HL-60 (cell line): Measurements from ENCODE around the gene DUSP1.

ENCODE experiments used
- GABPA ChIP-seq: IDR thresholded peaks from 2 replicates; pipeline ENCODE4 v1.6.1; 2012; ENCODE audit warnings: low read depth
- POLR2AphosphoS5 ChIP-seq: IDR thresholded peaks from 2 replicates; pipeline ENCODE4 v1.6.1; 2012; ENCODE audit warnings: low read depth
- SPI1 ChIP-seq: IDR thresholded peaks from 2 replicates; pipeline ENCODE4 v1.6.1; 2012; ENCODE audit warnings: low read depth, mild to moderate bottlenecking, borderline replicate concordance
- TF ChIP-seq, protein P1 (sequence below): IDR thresholded peaks from one replicate; pipeline ENCODE4 v1.5.1; 2011; ENCODE audit warnings: low read length, control low read depth, inconsistent platforms; ENCODE audit not compliant: insufficient read depth
- TF ChIP-seq, protein P2 (sequence below): IDR thresholded peaks from 2 replicates; pipeline ENCODE4 v1.6.1; 2012; ENCODE audit warnings: low read depth; ENCODE audit not compliant: insufficient replicate concordance

DNA sequence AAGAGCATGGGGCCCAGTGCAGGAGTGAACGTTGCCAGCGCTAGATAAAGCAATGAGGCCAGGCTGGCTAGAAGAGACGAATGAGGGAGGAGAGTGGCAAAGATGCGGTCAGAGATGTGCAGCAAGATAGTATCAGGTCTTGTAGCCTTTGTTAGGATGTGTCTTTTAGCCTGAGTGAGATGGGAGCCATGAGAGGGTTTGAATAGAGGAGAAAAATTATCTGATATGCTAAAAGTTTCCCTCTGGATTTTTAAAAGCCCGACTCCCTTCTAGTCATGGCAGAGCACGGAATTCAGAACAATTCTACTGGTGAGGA lies 12.2 kb downstream of the DUSP1 start:
- no peak for TF ChIP-seq POLR2AphosphoS5
- no peak for TF ChIP-seq SPI1
- TF ChIP-seq, protein P1, sequence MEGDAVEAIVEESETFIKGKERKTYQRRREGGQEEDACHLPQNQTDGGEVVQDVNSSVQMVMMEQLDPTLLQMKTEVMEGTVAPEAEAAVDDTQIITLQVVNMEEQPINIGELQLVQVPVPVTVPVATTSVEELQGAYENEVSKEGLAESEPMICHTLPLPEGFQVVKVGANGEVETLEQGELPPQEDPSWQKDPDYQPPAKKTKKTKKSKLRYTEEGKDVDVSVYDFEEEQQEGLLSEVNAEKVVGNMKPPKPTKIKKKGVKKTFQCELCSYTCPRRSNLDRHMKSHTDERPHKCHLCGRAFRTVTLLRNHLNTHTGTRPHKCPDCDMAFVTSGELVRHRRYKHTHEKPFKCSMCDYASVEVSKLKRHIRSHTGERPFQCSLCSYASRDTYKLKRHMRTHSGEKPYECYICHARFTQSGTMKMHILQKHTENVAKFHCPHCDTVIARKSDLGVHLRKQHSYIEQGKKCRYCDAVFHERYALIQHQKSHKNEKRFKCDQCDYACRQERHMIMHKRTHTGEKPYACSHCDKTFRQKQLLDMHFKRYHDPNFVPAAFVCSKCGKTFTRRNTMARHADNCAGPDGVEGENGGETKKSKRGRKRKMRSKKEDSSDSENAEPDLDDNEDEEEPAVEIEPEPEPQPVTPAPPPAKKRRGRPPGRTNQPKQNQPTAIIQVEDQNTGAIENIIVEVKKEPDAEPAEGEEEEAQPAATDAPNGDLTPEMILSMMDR: no peak
- TF ChIP-seq, protein P2, sequence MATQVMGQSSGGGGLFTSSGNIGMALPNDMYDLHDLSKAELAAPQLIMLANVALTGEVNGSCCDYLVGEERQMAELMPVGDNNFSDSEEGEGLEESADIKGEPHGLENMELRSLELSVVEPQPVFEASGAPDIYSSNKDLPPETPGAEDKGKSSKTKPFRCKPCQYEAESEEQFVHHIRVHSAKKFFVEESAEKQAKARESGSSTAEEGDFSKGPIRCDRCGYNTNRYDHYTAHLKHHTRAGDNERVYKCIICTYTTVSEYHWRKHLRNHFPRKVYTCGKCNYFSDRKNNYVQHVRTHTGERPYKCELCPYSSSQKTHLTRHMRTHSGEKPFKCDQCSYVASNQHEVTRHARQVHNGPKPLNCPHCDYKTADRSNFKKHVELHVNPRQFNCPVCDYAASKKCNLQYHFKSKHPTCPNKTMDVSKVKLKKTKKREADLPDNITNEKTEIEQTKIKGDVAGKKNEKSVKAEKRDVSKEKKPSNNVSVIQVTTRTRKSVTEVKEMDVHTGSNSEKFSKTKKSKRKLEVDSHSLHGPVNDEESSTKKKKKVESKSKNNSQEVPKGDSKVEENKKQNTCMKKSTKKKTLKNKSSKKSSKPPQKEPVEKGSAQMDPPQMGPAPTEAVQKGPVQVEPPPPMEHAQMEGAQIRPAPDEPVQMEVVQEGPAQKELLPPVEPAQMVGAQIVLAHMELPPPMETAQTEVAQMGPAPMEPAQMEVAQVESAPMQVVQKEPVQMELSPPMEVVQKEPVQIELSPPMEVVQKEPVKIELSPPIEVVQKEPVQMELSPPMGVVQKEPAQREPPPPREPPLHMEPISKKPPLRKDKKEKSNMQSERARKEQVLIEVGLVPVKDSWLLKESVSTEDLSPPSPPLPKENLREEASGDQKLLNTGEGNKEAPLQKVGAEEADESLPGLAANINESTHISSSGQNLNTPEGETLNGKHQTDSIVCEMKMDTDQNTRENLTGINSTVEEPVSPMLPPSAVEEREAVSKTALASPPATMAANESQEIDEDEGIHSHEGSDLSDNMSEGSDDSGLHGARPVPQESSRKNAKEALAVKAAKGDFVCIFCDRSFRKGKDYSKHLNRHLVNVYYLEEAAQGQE: no peak
- no peak for TF ChIP-seq GABPA
